Stimulated activated memory B cell treated with anti-CD40 and anti-IgM and Interleukin-4, amounts not matched to agents 10 μg/mL and 1 μg/mL and 100 μg/mL, for 72 hours (primary cell): ENCODE measurements around the gene CAMSAP2.
"Not testable (repeated sequence)": the region's sequence is repeated elsewhere in the genome, so short reads cannot be mapped to it uniquely, and the experiment has no call there.

Experiments
- ATAC-seq: fragments of 150-1000 bp; cut with Tn5 transposase; 2 replicates; pipeline ENCODE4 v1.10.0; 2021
- H3K27ac Mint-ChIP-seq: one replicate; pipeline ENCODE4 v1.8.0; 2022; ENCODE audit warnings: mild to moderate bottlenecking, mixed read lengths
- H3K27me3 Mint-ChIP-seq: one replicate; pipeline ENCODE4 v1.8.0; 2022; ENCODE audit warnings: mixed read lengths
- H3K36me3 Mint-ChIP-seq: one replicate; pipeline ENCODE4 v1.8.0; 2022; ENCODE audit warnings: mixed read lengths
- H3K4me1 Mint-ChIP-seq: one replicate; pipeline ENCODE4 v1.8.0; 2022; ENCODE audit warnings: mixed read lengths
- H3K4me3 Mint-ChIP-seq: one replicate; pipeline ENCODE4 v1.8.0; 2022; ENCODE audit warnings: mild to moderate bottlenecking, moderate library complexity, mixed read lengths
- H3K9me3 Mint-ChIP-seq: one replicate; pipeline ENCODE4 v1.8.0; 2022; ENCODE audit warnings: mixed read lengths

The CAMSAP2 gene

DNA sequence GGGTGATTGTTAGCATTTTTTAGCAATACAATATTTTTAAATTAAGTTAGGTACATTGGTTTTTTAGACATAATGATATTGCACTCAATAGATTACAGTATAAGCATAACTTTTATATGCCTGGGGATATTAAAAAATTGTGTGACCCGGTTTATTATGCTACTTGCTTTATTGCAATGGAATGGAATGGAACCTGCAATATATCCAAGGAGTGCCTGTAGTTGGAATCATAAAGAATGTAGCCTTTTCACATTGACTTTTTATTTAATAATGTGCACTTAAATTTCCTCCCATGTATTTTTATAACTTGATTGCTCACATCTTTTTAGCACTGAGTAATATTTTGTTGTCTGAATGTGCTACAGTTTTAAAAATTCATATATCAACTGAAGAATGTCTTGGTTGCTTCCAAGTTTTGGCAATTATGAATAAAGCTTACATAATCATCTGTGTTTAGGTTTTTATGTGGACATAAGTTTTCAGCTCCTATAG, 49.2 kb downstream of the CAMSAP2 start:
- Mint-ChIP-seq H3K4me1 (no peaks in the 10 kb centered on the region), H3K36me3 (peaks cover 10% of the 10 kb centered on the region), H3K27me3 (no peaks in the 10 kb centered on the region), H3K27ac (no peak overlapping the region), H3K4me3 (no peak overlapping the region), H3K9me3 (peaks cover 9% of the 10 kb centered on the region)
- ATAC-seq, result no peak

DNA sequence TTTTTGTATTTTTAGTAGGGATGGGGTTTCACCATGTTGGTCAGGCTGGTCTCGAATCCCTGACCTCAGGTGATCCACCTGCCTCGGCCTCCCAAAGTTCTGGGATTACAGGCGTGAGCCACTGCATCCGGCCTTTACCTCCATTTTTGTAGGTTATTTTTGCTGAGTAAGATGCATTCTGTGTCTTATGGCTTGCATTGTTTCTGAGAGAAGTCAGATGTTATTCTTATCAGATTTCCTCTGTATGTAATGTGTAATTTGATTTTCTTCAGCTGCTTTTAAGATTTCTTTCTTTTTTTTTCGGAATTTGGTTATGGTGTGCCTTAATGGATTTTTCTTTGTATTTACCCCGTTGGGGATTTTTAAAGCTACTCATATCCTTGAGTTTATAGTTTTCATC, 52.3 kb downstream of the CAMSAP2 start:
- H3K27me3 Mint-ChIP-seq, H3K36me3 Mint-ChIP-seq, H3K27ac Mint-ChIP-seq, H3K9me3 Mint-ChIP-seq, H3K4me3 Mint-ChIP-seq, H3K4me1 Mint-ChIP-seq, ATAC-seq: not testable (repeated sequence)

- H3K4me3 Mint-ChIP-seq, result no peak overlapping the region
- H3K27ac Mint-ChIP-seq, result no peak overlapping the region
- H3K27me3 Mint-ChIP-seq, result no peaks in the 10 kb centered on the region
- H3K36me3 Mint-ChIP-seq, result no peaks in the 10 kb centered on the region
- no peak for ATAC-seq
- no peaks in the 10 kb centered on the region for H3K4me1 Mint-ChIP-seq
- peaks cover 3% of the 10 kb centered on the region for H3K9me3 Mint-ChIP-seq
Observed at GRCh38 chr1:200793677-200794076, 55.0 kb downstream of the CAMSAP2 start.

DNA sequence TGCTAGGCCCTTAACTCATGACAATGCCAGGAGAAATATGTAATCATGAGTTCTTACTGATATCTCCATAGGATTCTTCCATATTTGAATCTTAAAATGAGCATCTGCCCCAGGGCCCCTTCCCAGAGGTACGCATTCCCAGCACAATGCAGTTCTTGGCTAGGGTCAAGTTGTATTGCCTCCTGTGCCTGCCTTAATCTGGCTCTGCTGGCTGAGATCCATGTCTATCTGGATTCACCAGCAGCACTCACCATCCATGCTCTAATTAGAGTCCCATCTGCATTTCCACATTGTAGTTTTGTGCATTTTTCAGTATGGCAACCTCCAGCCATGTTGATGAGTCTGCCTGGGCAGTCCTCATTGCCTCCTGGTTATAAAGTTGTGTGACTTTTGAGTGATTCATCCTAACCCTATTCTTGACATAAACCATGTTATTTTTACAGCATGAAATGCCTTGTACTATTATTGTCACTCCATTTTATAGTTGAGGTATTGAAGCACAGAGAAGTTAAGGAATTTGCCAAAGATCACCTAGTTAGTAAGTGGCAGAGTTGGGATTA, 55.9 kb downstream of the CAMSAP2 start:
- Mint-ChIP-seq H3K27ac (no peak overlapping the region), H3K9me3 (peaks cover 3% of the 10 kb centered on the region), H3K36me3 (no peaks in the 10 kb centered on the region), H3K27me3 (no peaks in the 10 kb centered on the region), H3K4me1 (no peaks in the 10 kb centered on the region), H3K4me3 (no peak overlapping the region)
- ATAC-seq, result no peak

DNA sequence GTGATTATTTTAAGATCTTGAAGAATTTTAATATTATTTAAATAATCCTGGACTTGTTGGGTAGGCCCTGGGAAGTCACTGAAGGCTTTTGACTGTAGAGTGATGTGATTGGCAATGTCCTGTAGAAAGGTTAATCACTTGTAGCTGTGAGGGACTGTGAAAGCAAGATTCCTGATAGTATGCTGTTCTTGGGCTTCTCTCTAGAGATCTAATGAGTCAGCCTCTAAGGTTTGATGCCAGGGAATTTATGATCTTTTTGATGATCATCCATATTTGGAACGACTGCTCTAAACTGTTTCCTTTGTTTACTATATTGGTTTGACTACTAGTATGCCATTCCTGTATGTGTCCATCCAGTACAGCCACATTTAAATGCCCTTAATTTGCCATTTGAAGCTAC, 56.5 kb downstream of the CAMSAP2 start:
- H3K36me3 Mint-ChIP-seq, result no peaks in the 10 kb centered on the region
- H3K27ac Mint-ChIP-seq, result no peak overlapping the region
- H3K4me3 Mint-ChIP-seq, result no peak overlapping the region
- H3K27me3 Mint-ChIP-seq, result no peaks in the 10 kb centered on the region
- no peak for ATAC-seq
- H3K4me1 Mint-ChIP-seq, result no peaks in the 10 kb centered on the region
- peaks cover 3% of the 10 kb centered on the region for H3K9me3 Mint-ChIP-seq

- Mint-ChIP-seq H3K27me3 (peaks cover 6% of the 10 kb centered on the region), H3K36me3 (no peaks in the 10 kb centered on the region), H3K9me3 (no peaks in the 10 kb centered on the region), H3K4me3 (no peak overlapping the region), H3K4me1 (no peaks in the 10 kb centered on the region), H3K27ac (no peak overlapping the region)
- no peak for ATAC-seq
Observed at GRCh38 chr1:200802042-200802441, 63.3 kb downstream of the CAMSAP2 start.

DNA sequence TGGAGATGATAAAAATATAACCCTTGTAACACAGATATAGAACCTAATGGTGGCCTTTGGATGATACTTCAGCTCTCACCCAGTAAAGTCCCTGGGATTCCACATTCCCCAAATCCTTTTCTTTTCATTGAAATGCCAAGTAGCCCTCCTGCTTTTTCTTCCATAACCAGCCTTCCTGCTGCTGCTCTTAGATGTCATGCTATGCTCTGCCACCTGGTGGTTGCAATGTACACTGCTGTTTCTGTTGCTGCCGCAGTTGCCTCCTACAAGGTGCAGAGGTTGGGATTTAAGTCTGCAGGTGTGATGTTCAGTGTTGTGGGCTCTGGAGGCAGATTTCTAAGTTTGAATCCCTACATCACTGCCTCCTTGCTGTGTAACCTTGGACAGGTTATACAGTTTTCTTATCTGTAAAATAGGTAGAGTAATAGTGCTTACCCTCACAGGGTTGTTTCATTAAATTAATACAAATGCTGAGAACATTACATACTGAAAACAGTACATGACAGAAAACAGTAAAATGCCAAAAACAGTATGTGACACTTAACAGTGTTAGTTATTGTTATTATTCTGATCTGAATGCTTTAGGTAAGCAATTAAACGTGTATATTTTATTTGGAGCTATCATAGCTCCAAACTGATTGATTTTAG, 64.3 kb downstream of the CAMSAP2 start:
- Mint-ChIP-seq H3K27ac (no peak overlapping the region), H3K4me1 (no peaks in the 10 kb centered on the region), H3K36me3 (no peaks in the 10 kb centered on the region), H3K27me3 (peaks cover 6% of the 10 kb centered on the region), H3K4me3 (no peak overlapping the region), H3K9me3 (no peaks in the 10 kb centered on the region)
- peak; percentile 68 for ATAC-seq

DNA sequence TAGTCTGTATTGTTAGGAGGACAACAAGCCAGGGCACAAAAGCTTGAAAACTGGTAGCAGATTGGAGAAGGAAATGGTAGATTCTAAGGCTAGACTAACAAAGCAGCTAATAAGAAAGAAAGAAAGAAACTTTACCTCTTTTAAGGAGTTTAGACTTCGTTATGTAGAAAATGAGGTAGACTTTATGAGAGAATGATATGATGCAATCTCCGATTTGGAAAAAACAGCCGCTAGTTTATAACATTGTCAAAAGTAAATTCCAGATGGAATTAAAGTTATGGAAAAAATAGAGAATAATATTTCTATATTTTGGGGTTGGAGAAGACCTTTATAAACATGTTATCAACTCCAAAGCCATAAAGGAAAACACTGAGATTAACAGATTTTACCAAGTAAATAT, 67.0 kb downstream of the CAMSAP2 start:
- ATAC-seq, result no peak
- Mint-ChIP-seq H3K9me3 (no peaks in the 10 kb centered on the region), H3K27ac (no peak overlapping the region), H3K4me3 (no peak overlapping the region), H3K4me1 (no peaks in the 10 kb centered on the region), H3K36me3 (no peaks in the 10 kb centered on the region), H3K27me3 (peaks cover 21% of the 10 kb centered on the region)

- Mint-ChIP-seq H3K9me3 (no peaks in the 10 kb centered on the region), H3K4me1 (no peaks in the 10 kb centered on the region), H3K36me3 (no peaks in the 10 kb centered on the region), H3K27ac (no peak overlapping the region), H3K4me3 (no peak overlapping the region), H3K27me3 (peaks cover 14% of the 10 kb centered on the region)
- no peak for ATAC-seq
Observed at GRCh38 chr1:200808846-200809245, 70.2 kb downstream of the CAMSAP2 start.

DNA sequence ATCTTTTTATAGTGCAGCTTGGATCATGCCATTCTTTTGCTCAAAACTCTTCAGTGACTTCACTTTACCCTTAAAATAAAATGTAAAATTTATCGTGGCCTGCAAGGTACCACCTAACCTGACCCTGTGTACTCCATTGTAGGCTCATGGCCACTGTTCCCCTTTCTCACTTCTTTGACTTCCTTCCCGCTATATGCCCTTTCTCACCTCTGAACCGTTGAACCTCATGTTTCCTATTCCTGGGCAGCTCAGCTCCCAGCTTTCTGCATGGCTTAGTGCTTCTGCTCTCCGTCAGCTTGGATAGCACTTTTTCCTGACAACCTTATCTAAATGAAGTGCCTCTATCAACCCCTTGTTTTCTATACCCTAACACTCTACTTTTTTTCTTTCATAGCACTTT, 73.0 kb downstream of the CAMSAP2 start:
- H3K4me3 Mint-ChIP-seq, result no peak overlapping the region
- H3K27ac Mint-ChIP-seq, result no peak overlapping the region
- no peaks in the 10 kb centered on the region for H3K4me1 Mint-ChIP-seq
- no peak for ATAC-seq
- no peaks in the 10 kb centered on the region for H3K9me3 Mint-ChIP-seq
- H3K27me3 Mint-ChIP-seq, result peaks cover 14% of the 10 kb centered on the region
- no peaks in the 10 kb centered on the region for H3K36me3 Mint-ChIP-seq

GRCh38 chr1:200816624-200817224, 78.0 kb downstream of the CAMSAP2 start:
- not testable (repeated sequence) for H3K4me1 Mint-ChIP-seq, H3K9me3 Mint-ChIP-seq, H3K27ac Mint-ChIP-seq, ATAC-seq, H3K4me3 Mint-ChIP-seq, H3K36me3 Mint-ChIP-seq, H3K27me3 Mint-ChIP-seq

- no peaks in the 10 kb centered on the region for H3K27me3 Mint-ChIP-seq
- no peak for ATAC-seq
- H3K36me3 Mint-ChIP-seq, result no peaks in the 10 kb centered on the region
- H3K9me3 Mint-ChIP-seq, result no peaks in the 10 kb centered on the region
- no peak overlapping the region for H3K27ac Mint-ChIP-seq
- no peak overlapping the region for H3K4me3 Mint-ChIP-seq
- no peaks in the 10 kb centered on the region for H3K4me1 Mint-ChIP-seq
Observed at GRCh38 chr1:200818248-200818647, 79.6 kb downstream of the CAMSAP2 start.

- no peaks in the 10 kb centered on the region for H3K36me3 Mint-ChIP-seq
- no peak for ATAC-seq
- H3K4me3 Mint-ChIP-seq, result no peak overlapping the region
- H3K27me3 Mint-ChIP-seq, result peaks cover 12% of the 10 kb centered on the region
- no peak overlapping the region for H3K27ac Mint-ChIP-seq
- no peaks in the 10 kb centered on the region for H3K4me1 Mint-ChIP-seq
- H3K9me3 Mint-ChIP-seq, result no peaks in the 10 kb centered on the region
Observed at GRCh38 chr1:200819726-200820125, 81.0 kb downstream of the CAMSAP2 start.

DNA sequence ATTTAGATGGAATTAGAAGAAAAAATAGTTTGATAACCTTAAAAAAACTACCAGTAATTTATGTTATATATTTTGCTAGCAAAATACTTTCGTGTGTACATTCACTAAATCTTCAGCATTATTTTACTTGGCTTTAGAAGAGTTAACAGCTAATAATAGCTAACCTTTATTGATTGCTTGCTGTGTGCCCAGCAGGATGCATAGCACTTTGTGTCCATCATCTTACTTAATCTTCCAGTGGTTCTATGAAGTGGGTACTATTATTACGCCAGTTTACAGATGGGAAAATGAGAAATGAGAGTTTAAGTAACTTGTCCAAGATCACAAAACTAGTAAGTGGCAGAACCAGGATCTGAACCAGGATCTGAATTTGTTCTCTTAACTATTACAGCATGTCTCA, 92.4 kb downstream of the CAMSAP2 start:
- Mint-ChIP-seq H3K9me3 (peaks cover under 1% of the 10 kb centered on the region), H3K36me3 (no peaks in the 10 kb centered on the region), H3K4me3 (no peak overlapping the region), H3K27ac (no peak overlapping the region), H3K4me1 (peaks cover 7% of the 10 kb centered on the region), H3K27me3 (no peaks in the 10 kb centered on the region)
- ATAC-seq, result no peak

GRCh38 chr1:200834383-200834782, 95.7 kb downstream of the CAMSAP2 start:
- no peaks in the 10 kb centered on the region for H3K27me3 Mint-ChIP-seq
- no peak for ATAC-seq
- H3K4me1 Mint-ChIP-seq, result no peaks in the 10 kb centered on the region
- H3K27ac Mint-ChIP-seq, result no peak overlapping the region
- no peak overlapping the region for H3K4me3 Mint-ChIP-seq
- peaks cover 3% of the 10 kb centered on the region for H3K9me3 Mint-ChIP-seq
- no peaks in the 10 kb centered on the region for H3K36me3 Mint-ChIP-seq

- H3K27me3 Mint-ChIP-seq, result no peaks in the 10 kb centered on the region
- H3K9me3 Mint-ChIP-seq, result peaks cover 3% of the 10 kb centered on the region
- no peak overlapping the region for H3K4me3 Mint-ChIP-seq
- no peak for ATAC-seq
- H3K36me3 Mint-ChIP-seq, result no peaks in the 10 kb centered on the region
- H3K27ac Mint-ChIP-seq, result no peak overlapping the region
- H3K4me1 Mint-ChIP-seq, result no peaks in the 10 kb centered on the region
Observed at GRCh38 chr1:200836213-200836612, 97.5 kb downstream of the CAMSAP2 start.
